Adrenal gland (tissue), 12 donors: ENCODE measurements around the gene BNC2. TPM values are rescaled to one million over a fixed set of nuclear protein-coding genes. Genes with fewer than 3 reads are reported as not detected.

Experiments used
- DNase-seq, 7 donors: peaks; one replicate each; pipeline ENCODE4 v3.0.0-alpha.2; 2019 to 2020
- H3K27ac ChIP-seq, 5 donors: fragments of 200-600 bp; sonication (generic) in 4 of 5; 1 replicate in 3 of 5; 2 replicates in 2 of 5; pipeline versions ENCODE4 v1.5.1 to v1.8.0; 2016 to 2020; ENCODE audit warnings: mild to moderate bottlenecking in 1 of 5
- H3K27me3 ChIP-seq: fragments of 200-600 bp; 2 replicates; pipeline ENCODE4 v1.8.0; 2021
- H3K36me3 ChIP-seq, 2 donors: fragments of 200-600 bp; replicated peaks in 1 of 2; 1 replicate in 1 of 2; 2 replicates in 1 of 2; pipeline versions ENCODE4 v1.5.1 to v1.8.0; 2018 to 2022
- H3K4me1 ChIP-seq, 2 donors: fragments of 200-600 bp; replicated peaks in 1 of 2; 1 replicate in 1 of 2; 2 replicates in 1 of 2; pipeline versions ENCODE4 v1.5.1 to v1.8.0; 2018 to 2021
- H3K4me3 ChIP-seq, 4 donors: fragments of 200-600 bp; sonication (generic) in 3 of 4; one replicate each; pipeline ENCODE4 v1.5.1; 2016 to 2018
- H3K9me3 ChIP-seq, 3 donors: fragments of 200-600 bp; sonication (generic) in 1 of 3; replicated peaks in 1 of 3; 1 replicate in 2 of 3; 2 replicates in 1 of 3; pipeline versions ENCODE4 v1.5.1 to v1.8.0; 2016 to 2021
- CTCF ChIP-seq, 6 experiments: fragments of 450-650 bp in 4 of 6; fragments of 200-600 bp in 2 of 6; sonication (generic) in 1 of 6; IDR thresholded peaks; 1 replicate in 5 of 6; 2 replicates in 1 of 6; pipeline versions ENCODE4 v1.5.1 to v1.8.0; 2016 to 2021; ENCODE audit warnings: antibody characterized with exemption in 6 of 6, mild to moderate bottlenecking in 2 of 6, moderate library complexity in 1 of 6
- POLR2A ChIP-seq, 2 donors: fragments of 450-650 bp; IDR thresholded peaks; one replicate each; pipeline ENCODE4 v1.6.1; 2017; ENCODE audit warnings: antibody characterized with exemption in 2 of 2, mild to moderate bottlenecking in 2 of 2, moderate library complexity in 1 of 2
- WGBS, 4 donors: extraction: QIAGEN DNeasy Blood & Tissue Kit in 2 of 4; methylation state at CpG; one replicate each; pipeline versions ENCODE4 v1.1.5 to v1.1.7; 2013 to 2017; 5-methylcytosine and 5-hydroxymethylcytosine counted together
- intact Hi-C, 2 donors: fragments of 100-400 bp; cut with DNase I; formaldehyde crosslinking; loops; one replicate each; pipeline versions ENCODE4 v1.14.1 to v1.15.0; 2022 to 2023
- polyA plus RNA-seq, 3 donors: library from polyadenylated mRNA; stranded (reverse); fragments of 200-250 nt in 2 of 3; fragments of 350-450 nt in 1 of 3; fragmentation: Illumina TruSeq in 1 of 3; extraction: RNeasy Lipid Tissue Mini Kit (QIAGEN cat#74804) in 1 of 3; gene quantifications; one replicate each; pipeline ENCODE4 v1.2.3, GENCODE V29; 2013 to 2014
- total RNA-seq, 9 donors: library from RNA; depleted of rRNA in 4 of 9; stranded (reverse); fragments of >200 nt in 4 of 9; fragments of 120-200 nt in 1 of 9; fragmentation: NEBNext Ultra II Directional in 1 of 9; extraction: Animal tissue kit (Norgen Biotek cat#: 25700) in 1 of 9; gene quantifications; one replicate each; pipeline versions ENCODE4 v1.1.0 to v1.2.4, GENCODE V29; 2013 to 2023
- donor health status: healthy with polysubstance abuse.
- donor health status: Bipolar disorder and iron deficiency.
- donor health status: DM: yes; HTN: yes; CAD: no.
- donor health status: DM: no; HTN: no; CAD: no.
- donor health status: DM: no; HTN: no; CAD: no.
- donor health status: DM: yes; HTN: yes; CAD: no.

Gene BNC2
- total and polyA plus RNA-seq, 12 donors, result 1.1 to 11.1 (median 5.0) TPM

- Histone ChIP-seq H3K27me3 (no peaks in the 10 kb centered on the region), H3K9me3 (no peaks in the 10 kb centered on the region), H3K4me1 (no peaks in the 10 kb centered on the region), H3K36me3 (no peaks in the 10 kb centered on the region), H3K27ac (no peak overlapping the region), H3K4me3 (no peak overlapping the region)
- 78 to 81% (median 78%) methylated on average over 1 of the region's 1 CpG for WGBS, 4 donors
- intact Hi-C loops, result no loop called here
- TF ChIP-seq CTCF (IDR thresholded peaks at IDR 0.05), result no peak
- TF ChIP-seq POLR2A (IDR thresholded peaks at IDR 0.05), result no peak
- no peak for DNase-seq
These were observed 325.6 kb downstream of the BNC2 start for GRCh38 chr9:16544842-16545241.

- Histone ChIP-seq H3K36me3 (no peaks in the 10 kb centered on the region), H3K9me3 (no peaks in the 10 kb centered on the region), H3K27ac (no peak overlapping the region), H3K4me1 (no peaks in the 10 kb centered on the region), H3K4me3 (no peak overlapping the region), H3K27me3 (no peaks in the 10 kb centered on the region)
- no peak for TF ChIP-seq POLR2A (IDR thresholded peaks at IDR 0.05)
- no peak for TF ChIP-seq CTCF (IDR thresholded peaks at IDR 0.05)
- intact Hi-C loops, result no loop called here
- DNase-seq, result no peak
- 60 to 68% (median 66%) methylated on average over 3 of the region's 3 CpGs for WGBS, 4 donors
These were observed 326.8 kb downstream of the BNC2 start for GRCh38 chr9:16543686-16544085.

GRCh38 chr9:16543225-16543624 lies 327.2 kb downstream of the BNC2 start:
- no peaks in the 10 kb centered on the region for H3K36me3 ChIP-seq
- no peak for DNase-seq
- H3K27ac ChIP-seq, result no peak overlapping the region
- no peak overlapping the region for H3K4me3 ChIP-seq
- TF ChIP-seq POLR2A (IDR thresholded peaks at IDR 0.05) (no peak), CTCF (IDR thresholded peaks at IDR 0.05) (no peak)
- H3K9me3 ChIP-seq, result no peaks in the 10 kb centered on the region
- no peaks in the 10 kb centered on the region for H3K27me3 ChIP-seq
- intact Hi-C loops, result no loop called here
- H3K4me1 ChIP-seq, result no peaks in the 10 kb centered on the region
- 86 to 100% (median 93%) methylated on average over 3 of the region's 3 CpGs for WGBS, 4 donors

DNA sequence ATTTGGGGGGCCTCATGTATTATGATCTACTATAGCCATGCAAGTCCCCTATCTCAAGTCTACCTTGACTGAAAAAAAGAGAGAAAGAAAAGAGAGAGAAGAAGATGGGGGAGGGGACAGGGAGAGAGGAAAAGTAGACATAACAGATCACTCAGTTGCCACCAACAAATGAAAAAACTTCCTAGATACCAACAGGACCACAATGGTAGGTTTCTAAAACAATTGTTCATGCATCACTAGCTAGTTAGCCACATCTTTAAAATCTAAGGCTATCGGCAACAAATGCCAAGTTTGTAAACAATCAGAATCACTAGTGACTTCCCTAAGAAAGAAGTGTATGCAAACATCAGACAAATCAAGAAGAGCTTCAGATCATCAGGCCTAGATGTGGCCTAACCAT lies 328.2 kb downstream of the BNC2 start:
- Histone ChIP-seq H3K9me3 (no peaks in the 10 kb centered on the region), H3K27me3 (no peaks in the 10 kb centered on the region), H3K36me3 (no peaks in the 10 kb centered on the region), H3K27ac (no peak overlapping the region), H3K4me3 (no peak overlapping the region), H3K4me1 (no peaks in the 10 kb centered on the region)
- intact Hi-C loops, result no loop called here
- no peak for DNase-seq
- WGBS, 4 donors, result 79 to 97% (median 93%) methylated on average over 1 of the region's 1 CpG
- no peak for TF ChIP-seq POLR2A (IDR thresholded peaks at IDR 0.05)
- no peak for TF ChIP-seq CTCF (IDR thresholded peaks at IDR 0.05)
